ENCODE results near the gene FOLR2.

DNA sequence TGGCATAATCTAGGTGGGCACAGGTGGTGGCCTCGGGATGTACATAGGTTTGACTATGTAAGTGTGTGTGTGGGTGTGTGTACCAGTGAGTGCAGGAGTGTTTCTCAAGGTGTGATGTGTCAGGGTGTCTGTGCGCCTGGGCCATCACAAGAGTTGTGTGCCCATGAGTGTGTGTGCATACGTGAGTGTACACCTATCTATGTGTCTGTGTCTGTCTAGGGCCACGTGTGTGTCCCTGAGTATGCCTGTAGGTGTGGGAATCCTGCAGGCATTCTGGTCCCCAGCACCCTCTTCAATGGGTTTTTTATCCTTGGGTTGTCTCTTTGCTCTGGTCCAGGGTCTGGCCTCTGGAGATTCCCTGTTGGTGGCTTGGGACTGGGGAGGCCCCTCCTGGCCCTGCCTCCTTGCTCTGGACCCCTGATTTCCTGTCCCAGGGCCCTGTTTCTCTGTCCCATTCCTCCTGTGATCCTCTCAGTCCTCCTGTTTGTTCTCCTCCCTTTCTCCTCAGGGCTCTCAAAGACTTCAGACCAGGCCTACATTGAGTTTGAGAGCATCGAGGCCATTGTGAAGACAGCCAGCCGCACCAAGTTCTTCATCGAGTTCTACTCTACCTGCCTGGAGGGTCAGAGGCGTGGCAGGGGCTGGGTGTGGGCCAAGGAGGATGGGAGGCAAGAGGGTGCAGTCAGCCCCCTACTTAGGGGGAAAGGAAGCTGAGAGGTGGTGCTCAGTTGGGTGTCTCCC lies 17.3 kb downstream of the FOLR2 start:
- TF ChIP-seq GATA3 (IDR thresholded peaks at IDR 0.05; ENCODE audit: low read depth, low read length) (no peak), GATA2 (IDR thresholded peaks at IDR 0.05; ENCODE audit: low read depth, low read length) (no peak)
